KG1 (cell line): Measurements from ENCODE around the gene ARHGEF28.

Source experiments
- DNase-seq: peaks from one replicate; lab custom pipeline; 2025; lab: John Stamatoyannopoulos, UW

Gene ARHGEF28

DNA sequence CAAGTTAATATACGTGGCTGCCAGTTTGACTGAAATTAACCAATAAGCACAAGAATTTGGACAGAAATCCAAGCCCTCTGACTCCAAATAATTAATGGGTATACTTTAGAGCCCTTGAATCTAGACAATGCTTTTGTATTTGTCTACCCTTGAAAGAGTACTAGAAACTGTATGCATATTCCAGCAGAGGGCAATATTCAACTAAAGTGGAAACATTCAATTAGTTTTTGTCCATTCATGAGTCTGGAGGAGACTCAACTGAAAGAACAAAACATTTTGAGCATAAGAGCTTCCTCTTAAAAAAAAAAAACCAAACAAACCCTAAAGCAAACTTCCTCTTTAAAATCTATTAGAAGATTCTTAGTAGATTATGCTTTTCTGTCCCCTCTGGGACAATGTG is 157.8 kb downstream of the ARHGEF28 start:
- no peak for DNase-seq

DNA sequence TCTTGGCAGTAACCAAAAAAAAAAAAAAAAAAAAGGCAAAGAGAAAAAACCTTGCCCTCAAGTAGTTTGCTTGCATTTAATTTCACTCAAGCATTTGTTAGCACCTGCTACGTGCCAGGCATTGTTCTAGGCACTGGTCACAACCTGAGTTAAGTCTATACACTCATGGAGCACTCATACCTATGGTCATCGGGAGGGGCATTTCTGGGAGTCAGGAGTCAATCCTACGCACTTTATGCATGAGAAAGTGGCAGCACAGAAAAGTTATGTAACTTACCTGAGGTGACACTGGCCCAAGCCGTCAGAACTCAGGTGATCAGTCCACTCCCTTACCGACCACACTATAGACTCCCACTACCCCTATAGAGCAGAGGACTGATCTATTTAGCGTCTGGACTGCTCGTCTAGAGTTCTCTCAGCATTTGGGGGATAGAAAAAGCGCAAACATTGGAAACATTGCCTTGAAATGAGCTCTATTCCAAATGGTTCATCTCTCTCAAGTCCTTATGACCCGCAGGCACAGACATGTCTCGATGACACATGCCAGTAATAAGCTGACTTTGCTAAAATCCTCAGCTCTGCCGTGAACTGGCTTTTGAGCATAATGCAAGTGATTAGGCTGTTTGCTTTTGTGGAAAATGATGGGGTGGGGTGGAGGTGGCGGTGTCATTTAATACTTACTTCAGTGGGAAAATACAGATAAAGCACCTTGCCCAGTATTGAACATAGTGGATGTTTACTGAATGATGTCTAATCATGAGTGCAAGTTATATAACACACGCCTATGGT is 160.2 kb downstream of the ARHGEF28 start:
- no peak for DNase-seq

DNA sequence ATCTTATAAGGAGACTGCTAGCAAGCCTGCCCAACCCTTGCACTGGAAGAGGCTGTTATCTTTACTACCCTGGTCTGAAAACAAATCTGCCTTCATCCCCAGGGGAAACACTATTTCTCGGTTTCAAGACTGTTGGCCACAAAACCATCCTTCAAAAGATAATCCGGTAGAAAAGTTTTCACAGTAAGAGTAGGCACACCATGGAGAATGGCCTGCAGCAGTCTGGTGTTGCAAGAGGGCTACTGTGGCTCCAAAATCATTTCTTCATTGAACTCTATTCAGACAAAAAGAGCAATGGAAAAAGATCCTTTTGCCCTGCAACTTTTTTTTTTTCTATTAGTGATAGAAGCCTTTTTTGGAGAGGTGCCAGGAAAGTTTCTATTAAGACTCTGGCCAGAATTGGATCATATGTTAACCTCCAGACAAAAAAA is 163.9 kb downstream of the ARHGEF28 start:
- DNase-seq, result no peak

DNA sequence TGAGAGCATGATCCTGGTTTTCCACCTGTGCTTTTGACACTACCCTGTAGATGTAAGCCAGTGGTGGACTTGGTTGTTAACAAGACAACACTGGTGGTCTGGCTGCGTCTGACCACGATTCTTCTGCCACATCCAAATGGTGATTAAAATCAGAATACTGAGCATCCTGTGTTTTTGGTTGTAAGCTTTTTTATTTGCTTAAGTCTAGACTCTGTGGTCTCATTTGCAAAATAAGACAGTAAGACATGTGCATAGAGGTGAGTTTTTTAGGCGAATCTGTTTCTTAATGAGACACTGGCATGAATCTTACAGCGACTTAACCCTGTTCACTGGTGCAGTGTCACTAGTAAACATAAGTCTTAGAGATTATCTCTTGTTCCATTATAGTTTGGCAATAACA is 165.4 kb downstream of the ARHGEF28 start:
- DNase-seq, result no peak

DNA sequence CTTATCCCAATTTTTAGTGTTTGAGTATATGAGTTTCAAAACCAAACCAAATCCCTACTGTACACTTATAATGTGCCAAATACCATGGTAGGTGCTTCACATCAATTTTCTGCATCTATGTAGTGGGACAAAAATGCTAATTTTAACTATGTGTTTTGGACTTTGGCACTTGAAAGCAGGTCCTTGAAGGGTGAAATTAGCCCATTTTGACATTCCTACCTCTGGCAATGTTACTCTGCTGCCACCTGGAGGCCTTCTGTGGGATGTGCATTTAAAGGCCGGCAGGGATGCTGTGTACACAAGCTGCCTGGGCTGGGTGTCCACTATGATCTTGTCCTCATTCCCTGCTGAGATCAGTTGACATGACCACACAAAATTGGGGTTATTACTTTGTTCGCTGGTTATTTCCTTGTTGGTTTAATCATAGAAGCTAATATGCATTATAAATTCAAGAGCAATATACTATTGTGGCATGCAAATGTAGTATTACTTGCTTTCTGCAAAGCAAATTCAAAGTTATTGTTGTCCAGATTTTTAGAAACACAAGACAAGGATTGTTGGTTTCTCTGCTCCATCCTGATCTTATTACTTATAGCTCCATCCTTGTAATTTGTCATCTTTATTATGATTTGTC is 166.8 kb downstream of the ARHGEF28 start:
- peak; percentile 73 for DNase-seq

DNA sequence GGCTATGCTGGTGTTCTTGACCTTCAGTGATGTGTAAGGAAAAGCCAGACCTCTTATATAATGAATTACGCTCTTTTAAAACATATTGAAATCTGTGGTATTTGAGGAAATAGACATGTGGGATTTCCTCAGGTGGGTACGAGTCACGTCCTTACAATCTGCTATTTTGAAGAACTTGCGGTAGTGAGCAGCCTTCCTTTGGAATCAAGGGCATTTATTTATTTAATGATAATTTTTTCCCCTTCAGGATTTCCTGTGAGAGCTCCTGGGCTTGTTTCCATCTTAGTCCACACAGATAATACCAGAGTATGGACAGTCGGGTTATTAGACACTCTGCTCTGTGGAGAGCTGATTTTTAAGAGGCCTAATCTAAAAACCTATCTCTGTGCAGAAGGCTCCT is 167.9 kb downstream of the ARHGEF28 start:
- no peak for DNase-seq

DNA sequence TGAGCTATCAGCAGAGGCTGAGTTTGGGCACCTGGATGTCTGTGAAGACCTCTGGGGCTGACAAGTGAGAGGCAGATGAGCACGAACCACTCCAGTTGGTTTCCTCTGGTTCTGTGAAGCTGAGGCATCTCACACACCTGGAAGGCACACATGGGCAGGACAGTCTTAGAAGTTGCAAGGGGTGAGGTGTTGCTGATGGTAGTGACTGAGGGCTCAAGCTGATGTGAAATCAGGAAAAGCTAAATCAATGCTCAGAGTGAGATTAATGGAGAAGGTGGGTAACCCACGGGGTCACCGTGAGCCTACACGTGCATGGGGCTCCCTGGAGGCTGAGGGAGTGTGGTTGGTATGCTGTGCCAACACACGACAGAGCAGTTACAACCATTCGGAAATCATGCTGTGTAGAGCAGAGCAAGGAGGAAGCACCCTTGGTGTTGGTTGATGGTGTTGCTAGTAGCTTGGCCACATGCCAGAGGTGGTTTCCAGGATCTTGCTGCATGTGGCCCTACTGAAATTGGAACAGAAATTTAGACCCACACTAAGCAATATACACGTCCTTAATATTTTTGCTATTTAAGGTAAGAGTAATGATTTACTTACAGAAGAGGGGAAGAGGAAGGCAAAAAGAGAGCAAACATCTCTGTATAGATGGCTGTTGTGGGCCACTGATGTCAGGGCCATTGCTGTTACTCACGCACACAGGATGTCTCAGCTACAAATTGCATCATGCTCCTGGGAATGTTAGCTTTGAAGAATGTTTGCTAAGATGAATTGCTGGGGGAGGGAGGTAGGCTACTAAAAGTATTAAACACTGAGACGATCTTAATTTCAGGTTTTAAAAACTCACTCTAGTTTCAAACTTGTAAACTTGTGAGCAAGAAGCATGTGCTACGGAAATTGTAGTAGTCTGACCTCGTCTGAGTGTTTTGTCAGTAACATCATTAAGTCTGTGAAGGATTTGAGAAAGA is 170.5 kb downstream of the ARHGEF28 start:
- DNase-seq, result no peak

DNA sequence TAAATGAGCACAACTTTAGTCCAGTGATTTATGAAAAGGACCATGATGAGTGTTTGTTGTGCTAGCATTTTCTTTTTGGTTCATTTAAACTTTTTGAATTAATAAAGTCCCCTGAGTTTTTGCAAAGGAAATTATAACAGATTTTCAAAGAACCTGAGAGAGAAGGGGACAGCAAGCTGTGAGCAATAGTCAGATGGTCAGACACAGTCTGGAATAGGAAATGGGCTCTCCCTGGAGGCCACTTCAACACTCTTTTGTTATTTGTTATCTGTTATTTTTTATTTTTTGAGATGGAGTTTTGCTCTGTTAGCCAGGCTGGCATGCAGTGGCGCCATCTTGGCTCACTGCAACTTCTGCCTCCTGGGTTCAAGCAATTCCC is 171.1 kb downstream of the ARHGEF28 start:
- DNase-seq, result no peak

DNA sequence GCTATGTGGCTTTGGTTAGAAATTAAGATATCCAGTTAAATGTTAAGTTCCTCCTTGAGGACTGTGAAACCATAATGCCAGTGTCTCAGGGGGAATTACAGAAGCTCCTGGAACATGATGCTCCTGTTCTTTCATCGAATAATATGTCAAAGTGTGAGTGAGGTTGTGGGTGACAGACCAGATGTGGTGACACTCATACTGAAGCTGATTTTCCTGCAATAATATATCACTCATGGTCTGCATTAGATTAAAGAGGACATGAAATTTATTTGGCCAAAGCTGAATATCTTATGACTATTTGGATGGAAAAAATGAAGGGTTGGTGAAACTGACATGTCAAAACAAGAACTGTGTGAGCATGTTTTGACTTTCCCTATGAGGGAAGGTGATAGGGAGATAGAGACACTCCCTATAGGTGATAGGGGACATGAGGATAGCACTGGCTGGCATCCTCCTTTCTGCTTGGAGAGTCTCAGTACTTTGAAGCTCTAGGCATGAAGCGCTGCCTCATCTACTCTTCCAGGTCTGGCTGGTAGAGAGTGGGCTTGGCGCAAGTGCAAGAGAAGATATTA is 173.5 kb downstream of the ARHGEF28 start:
- no peak for DNase-seq

DNA sequence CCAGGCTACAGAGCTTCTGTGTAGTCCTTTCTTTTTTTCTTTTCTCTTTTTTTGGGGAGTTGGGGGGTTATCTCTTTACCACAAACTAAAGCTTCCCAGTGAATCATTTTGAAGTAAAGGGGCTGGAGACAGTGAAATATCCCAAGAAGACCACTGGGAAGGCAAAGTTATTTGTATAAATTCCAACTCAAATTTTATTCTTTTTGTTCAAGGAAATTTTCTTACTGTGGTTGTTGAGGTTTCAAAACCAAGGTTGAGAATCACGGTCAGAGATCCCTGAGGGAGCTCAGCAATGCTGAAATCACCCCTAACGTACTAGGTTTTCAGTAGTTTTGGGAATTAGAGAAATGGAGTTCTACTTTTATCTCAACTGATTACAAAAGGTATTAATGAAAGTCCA is 175.7 kb downstream of the ARHGEF28 start:
- no peak for DNase-seq

DNA sequence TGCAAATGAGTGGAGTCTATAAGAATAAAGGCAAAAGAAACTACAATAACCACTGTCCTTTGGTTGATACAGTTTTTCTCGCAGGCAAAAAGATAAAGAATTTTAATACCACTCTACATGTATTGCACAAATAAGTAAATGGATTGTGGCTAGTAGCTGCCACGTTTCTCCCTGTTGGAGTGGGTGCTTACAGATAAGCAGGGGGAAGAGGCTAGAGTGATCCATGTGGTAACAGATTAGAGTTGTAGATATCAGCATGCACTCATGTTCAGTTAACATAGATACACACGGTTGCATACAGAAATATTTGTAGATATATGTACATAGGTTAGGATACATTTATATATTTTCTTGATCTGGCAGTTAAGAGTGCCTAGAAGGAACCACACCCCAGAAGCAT is 179.5 kb downstream of the ARHGEF28 start:
- no peak for DNase-seq

DNA sequence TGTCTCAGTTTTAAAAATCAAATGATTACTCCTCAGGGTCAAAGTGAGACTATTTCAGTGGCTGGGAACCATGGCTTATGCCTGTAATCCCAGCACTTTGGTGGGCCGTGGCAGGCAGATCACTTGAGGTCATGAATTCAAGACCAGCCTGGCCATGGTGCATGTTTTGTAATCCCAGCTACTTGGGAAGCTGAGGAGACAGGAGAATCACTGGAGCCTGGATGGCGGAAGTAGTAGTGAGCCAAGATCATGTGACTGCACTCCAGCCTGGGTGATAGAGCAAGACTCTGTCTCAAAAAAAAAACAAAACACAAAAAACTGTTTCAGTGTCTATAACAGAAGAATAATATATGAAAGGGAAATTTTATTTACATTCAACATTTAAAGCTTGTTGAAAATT is 182.9 kb downstream of the ARHGEF28 start:
- DNase-seq, result no peak

DNA sequence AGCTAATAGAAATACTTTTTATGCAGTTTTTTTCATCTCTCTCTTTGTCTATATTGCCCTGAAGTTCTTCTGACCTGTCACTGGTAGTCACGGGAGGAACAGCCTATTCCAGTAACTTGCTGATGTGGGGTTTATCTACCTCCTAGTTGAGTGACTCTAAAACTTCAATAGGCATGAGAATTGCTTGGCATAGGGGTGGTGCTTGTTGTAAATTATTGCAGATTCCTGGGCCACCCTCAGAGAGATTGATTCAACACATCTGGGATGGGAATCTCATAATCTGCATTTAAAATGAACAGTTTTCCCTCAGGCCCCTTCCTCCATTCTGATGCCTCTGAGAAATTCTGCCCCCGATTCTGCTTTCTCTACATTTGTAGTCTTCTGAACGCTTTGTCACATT is 184.4 kb downstream of the ARHGEF28 start:
- no peak for DNase-seq

DNA sequence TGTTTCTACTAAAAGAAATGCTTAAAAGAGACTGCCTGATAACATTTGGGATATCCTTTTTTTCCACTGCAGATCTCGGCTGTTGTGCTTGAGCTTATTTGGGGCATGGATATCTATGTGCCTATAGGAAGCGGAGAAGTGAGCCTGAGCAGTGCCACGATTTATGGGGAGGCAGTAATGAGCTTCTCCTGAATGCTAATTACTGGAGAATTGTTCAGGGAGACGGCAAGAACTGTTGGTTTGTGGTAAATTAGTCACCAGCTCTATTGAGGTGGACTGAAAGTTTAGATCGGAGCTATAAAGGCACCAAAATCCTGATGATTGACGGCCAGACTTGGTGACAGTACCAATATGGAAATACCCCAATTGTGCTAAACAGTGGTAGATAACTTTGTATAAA is 186.5 kb downstream of the ARHGEF28 start:
- no peak for DNase-seq

DNA sequence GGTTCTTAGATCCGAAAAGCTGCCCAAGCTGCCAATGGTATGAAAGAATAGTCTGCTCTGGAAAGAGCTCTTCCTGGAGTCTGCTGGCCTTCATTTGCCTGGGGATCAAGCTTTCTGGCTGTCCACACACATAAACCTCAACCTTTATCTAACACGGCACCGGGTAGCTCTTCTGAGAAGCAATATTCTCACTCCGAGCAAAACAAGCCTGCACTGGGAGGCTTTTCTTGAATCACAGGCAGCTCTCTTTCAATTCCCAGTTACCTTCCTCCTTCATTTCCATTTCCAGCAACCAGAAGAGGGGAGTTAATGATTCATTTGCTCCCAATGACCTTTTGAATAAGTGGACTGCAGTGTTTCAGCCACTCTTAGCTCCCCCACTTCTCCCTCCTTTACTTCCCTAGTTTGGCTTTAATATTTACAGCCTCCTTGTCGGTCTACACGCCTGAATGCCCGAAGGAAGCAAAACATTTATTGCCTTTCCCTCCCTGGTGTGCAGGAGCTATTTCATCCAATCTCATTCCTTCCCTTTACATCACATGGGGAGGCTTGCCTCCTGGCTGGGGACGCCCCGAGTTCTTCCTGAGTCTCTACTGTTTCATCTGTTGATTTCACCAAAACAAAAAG is 187.1 kb downstream of the ARHGEF28 start:
- no peak for DNase-seq

DNA sequence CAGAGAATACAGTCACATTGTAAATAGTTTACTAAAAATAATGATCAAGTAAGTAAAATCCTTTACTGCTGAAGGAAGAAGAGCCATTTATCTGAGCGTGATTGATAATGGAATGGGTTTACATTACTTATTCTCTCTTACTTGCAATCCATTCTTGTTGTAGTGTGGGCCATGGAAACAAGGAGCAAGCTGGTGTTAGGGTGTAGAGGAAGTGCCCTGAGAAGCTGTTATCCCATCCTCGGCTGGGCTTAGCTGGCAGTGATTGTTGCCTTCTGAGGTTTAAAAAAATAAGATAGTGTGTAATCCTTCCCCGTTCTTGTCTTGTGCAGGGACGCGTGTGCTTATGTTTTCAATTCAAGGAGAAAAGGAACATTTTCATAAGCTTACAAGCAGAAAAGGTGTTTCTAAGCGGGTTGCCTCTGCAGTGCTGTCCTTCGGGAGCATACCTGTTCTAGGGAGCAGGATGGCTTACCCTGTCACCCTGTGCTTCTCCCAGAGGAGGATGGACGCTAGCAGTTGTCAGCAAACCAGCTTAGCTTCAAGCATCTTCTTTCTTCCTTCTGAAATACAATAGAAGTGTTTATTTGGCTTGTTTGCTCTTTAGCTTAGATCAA is 188.3 kb downstream of the ARHGEF28 start:
- no peak for DNase-seq

DNA sequence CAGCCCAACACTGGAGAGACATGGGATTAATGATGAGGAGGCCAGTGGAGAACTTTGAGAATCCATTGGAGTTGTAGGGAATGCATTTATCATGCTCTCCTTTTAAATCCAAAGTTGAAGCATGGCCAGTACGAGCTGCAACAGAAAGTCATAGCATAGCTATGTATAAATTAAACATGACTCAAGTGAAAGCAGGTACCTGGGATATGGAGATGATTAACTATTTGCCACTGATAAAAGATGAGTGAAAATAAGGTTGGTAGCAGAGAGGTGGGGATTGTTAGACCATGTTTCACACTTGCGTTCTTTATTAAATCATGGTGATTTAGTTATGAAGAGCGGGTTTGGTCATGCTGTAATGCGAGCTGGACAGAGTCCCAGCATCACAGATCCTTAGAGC is 189.6 kb downstream of the ARHGEF28 start:
- no peak for DNase-seq

DNA sequence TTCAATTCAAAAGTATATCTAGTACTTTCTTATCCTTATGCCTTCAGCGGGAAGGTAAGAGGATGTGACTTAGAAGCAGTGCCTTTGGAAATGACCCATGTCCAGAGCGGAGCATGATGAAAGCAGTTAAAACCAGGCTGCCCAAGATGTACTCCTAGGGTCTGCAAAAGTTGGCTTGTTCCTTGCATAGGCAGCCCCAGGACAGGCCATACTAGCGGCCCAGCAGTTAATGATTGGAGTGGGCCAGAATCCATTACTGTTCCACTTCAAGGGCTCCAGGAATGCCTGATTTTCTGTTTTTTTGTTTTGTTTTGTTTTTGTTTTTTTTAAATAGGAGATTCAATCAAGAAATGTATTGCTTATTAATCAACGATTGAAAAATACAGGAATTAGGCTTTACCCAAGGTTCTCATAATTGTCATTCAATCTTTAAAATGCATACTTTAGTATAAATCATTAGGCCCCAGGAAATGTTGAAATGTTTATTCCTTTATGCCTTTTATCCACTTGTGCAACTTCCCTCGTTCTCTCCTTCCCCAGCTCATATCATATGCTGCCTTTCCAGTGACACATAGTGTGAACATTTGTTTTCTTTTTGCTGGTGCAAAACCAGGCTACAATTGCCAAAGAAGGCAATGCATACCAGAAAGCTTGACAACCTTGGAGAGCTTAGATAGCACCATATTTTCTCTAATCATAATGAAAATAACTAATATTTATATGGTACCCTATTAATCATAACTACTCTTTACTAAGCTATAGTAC is 190.8 kb downstream of the ARHGEF28 start:
- no peak for DNase-seq

DNA sequence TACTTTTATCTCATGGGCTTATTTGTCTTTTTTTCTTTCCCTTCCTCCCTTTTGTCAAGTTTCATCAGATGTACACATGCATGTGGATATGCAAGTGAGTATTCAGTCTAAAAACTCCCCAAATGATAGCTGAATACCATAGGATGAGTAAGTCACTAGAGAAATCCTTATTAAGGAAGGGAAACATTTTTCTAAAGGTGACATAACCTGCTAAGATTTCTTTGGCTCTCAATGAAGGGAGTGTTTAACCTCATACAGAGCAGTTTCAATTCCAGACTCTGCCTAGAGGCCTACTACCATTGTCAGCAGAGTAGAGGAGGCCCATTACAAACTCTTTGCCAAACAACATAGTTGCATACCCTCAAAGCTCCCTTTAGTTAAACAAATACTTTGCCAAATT is 192.4 kb downstream of the ARHGEF28 start:
- no peak for DNase-seq

DNA sequence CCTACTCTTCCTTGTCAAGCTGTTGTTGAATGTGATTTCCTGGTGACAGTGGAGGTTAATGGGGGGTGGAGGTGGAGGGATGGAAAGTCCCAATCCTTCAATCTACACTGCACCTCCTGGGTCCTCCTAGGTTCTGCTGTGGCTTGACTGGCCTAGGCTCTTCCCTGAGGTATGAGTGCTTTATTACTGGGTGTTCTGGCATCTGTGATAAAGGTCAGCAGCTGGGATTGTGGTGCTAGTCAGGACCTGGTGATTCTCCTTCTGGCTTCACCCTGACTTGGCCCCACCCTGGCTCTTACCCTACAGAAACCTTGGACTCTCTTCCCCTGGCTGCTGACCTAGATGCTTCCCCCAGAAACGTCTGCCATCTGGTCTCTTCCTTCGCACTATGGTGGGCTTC is 194.3 kb downstream of the ARHGEF28 start:
- DNase-seq, result no peak

DNA sequence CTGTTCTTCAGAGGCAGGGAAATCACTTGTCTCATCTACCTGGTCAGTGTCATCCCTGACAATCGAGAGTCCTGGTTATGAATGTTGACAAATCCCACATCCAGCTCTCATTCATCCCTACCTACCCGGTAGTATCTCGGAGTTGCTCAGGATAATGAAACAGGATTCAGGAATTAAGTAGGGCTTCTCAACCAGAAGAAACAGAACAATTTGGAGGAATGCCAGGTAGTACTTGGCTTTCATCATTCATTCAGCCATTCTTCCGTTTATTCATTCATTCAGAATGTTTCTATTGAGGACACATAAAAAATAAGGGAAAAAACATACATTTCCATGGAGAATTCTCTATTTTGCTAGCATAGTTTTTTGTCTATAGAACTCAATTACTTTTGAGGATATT is 195.0 kb downstream of the ARHGEF28 start:
- DNase-seq, result no peak
